Vagina (tissue), 2 donors: Measurements from ENCODE around the gene BAHD1.

Source experiments
- CTCF ChIP-seq, 3 experiments: fragments of 450-650 bp in 2 of 3; fragments of 200-600 bp in 1 of 3; sonication (generic) in 1 of 3; IDR thresholded peaks; one replicate each; pipeline ENCODE4 v1.5.1; 2017 to 2019; ENCODE audit warnings: antibody characterized with exemption in 3 of 3, mild to moderate bottlenecking in 2 of 3, moderate library complexity in 2 of 3
- POLR2A ChIP-seq, 2 donors: fragments of 450-650 bp; IDR thresholded peaks; one replicate each; pipeline ENCODE4 v1.6.1; 2017; ENCODE audit warnings: antibody characterized with exemption in 2 of 2, mild to moderate bottlenecking in 2 of 2, moderate library complexity in 2 of 2
- POLR2AphosphoS5 ChIP-seq, 2 donors: sonication (generic); formaldehyde crosslinking; IDR thresholded peaks; one replicate each; pipeline ENCODE4 v1.9.0; 2017; ENCODE audit warnings: antibody characterized with exemption in 2 of 2, mild to moderate bottlenecking in 2 of 2, low read depth in 1 of 2; ENCODE audit not compliant: insufficient read depth in 1 of 2

- TF ChIP-seq CTCF (IDR thresholded peaks at IDR 0.05): no peak
- no peak for TF ChIP-seq POLR2A (IDR thresholded peaks at IDR 0.05)
- no peak for TF ChIP-seq POLR2AphosphoS5 (IDR thresholded peaks at IDR 0.05; ENCODE audit: insufficient read depth in 1 of 2, low read depth in 1 of 2)
Observed at GRCh38 chr15:40467261-40467615, 26.5 kb downstream of the BAHD1 start.
